ENCODE measurements around the gene CLDN15.

- TF ChIP-seq POLR2A (IDR thresholded peaks at IDR 0.05; ENCODE audit: low read length) (peak; percentile 22), GATA1 (IDR thresholded peaks at IDR 0.05; ENCODE audit: low read depth, low read length) (no peak)
Observed at GRCh38 chr7:101238226-101239182, 902 bp upstream of the CLDN15 start.

Measured in erythroblast (primary cell).